22Rv1 (cell line): ENCODE measurements around the gene JCHAIN.
"Not testable (repeated sequence)": the region's sequence is repeated elsewhere in the genome, so short reads cannot be mapped to it uniquely, and the experiment has no call there.

ENCODE experiments used
- H3K27ac ChIP-seq: fragments of 450-650 bp; 2 replicates; pipeline ENCODE4 v1.5.1; 2017
- ZFX ChIP-seq: fragments of 450-650 bp; IDR thresholded peaks from 2 replicates; pipeline ENCODE4 v1.6.1; 2017; ENCODE audit warnings: antibody characterized with exemption, borderline replicate concordance
- TF ChIP-seq, protein P1 (sequence below): fragments of 450-650 bp; IDR thresholded peaks from 2 replicates; pipeline ENCODE4 v1.5.1; 2017; ENCODE audit warnings: mild to moderate bottlenecking

Gene JCHAIN

DNA sequence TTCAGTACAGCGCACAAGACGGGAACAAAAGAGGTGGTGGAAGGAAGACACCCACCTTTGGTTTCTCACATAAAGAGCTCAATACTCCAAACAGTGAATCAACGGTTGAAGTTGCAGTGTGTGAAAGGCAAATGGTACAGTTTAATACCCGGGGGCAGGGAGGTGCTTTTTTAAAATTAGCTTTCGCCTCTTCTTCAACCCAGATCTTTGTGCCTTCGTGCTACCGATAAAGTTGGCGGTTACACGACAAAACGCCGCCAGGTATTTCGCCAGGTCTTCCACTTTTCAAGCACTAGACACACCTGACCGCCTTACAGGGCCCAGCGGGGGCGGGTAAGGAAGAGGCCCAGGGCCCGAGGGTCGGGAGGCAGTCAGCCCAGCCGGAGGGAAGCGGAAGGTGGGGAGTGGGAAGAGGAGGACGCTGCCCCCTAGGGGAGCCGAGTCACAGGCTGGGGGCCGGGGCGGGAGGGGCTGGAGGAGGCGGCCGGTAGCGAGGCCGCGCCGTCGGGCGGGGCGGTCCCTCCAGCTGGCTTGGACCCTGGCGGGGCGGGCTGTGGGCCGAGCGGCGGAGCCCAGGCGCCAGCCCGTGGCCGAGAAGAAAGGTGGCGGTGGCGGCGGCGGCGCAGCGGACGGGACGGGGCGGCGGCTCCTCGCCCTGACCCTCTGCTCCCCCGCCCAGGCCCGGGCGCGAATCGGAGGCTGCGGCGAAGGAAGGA lies 38.1 kb upstream of the JCHAIN start:
- TF ChIP-seq, protein P1, sequence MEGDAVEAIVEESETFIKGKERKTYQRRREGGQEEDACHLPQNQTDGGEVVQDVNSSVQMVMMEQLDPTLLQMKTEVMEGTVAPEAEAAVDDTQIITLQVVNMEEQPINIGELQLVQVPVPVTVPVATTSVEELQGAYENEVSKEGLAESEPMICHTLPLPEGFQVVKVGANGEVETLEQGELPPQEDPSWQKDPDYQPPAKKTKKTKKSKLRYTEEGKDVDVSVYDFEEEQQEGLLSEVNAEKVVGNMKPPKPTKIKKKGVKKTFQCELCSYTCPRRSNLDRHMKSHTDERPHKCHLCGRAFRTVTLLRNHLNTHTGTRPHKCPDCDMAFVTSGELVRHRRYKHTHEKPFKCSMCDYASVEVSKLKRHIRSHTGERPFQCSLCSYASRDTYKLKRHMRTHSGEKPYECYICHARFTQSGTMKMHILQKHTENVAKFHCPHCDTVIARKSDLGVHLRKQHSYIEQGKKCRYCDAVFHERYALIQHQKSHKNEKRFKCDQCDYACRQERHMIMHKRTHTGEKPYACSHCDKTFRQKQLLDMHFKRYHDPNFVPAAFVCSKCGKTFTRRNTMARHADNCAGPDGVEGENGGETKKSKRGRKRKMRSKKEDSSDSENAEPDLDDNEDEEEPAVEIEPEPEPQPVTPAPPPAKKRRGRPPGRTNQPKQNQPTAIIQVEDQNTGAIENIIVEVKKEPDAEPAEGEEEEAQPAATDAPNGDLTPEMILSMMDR: peak; percentile 38
- no peak for TF ChIP-seq ZFX
- peak overlapping the region; percentile 90 for H3K27ac ChIP-seq

GRCh38 chr4:70703619-70704214 lies 37.4 kb upstream of the JCHAIN start:
- H3K27ac ChIP-seq: peak overlapping the region; percentile 90
- TF ChIP-seq ZFX: no peak
- TF ChIP-seq, protein P1: no peak

DNA sequence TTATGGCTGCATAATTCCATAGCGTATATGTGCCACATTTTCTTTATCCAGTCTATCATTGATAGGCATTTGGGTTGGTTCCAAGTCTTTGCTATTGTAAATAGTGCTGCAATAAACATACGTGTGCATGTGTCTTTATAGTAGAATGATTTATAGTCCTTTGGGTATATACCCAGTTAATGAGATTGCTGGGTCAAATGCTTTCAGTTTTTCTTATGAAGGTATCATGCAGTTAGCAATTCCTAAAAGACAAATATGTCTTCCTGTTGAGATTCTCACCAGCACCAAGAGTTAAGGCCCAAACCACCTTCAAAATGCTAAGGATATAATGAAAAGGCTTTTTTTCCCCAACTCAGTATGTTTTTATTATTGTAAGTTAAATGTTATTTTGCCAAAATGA lies 36.3 kb upstream of the JCHAIN start:
- H3K27ac ChIP-seq: not testable (repeated sequence)

GRCh38 chr4:70701271-70701670 lies 35.0 kb upstream of the JCHAIN start:
- no peak for TF ChIP-seq ZFX
- TF ChIP-seq, protein P1: no peak
- no peak overlapping the region for H3K27ac ChIP-seq

DNA sequence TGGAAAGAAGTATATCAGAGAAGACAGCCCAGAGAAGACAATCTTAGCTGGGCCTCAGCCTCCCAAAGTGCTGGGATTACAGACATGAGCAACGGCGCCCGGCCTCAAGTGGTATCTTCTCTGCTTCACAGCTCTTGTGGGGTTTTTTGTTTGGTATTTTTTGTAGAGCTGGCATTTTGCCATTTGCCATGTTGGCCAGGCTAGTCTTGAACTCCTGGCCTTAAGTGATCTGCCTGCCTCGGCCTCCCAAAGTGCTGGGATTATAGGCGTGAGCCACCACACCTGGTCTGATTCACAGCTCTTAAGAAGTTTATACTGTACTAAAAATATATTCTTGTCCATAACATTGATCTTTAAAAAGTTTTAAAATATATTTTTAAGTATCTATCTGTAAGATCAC lies 34.4 kb upstream of the JCHAIN start:
- TF ChIP-seq ZFX: no peak
- TF ChIP-seq, protein P1: no peak
- H3K27ac ChIP-seq: no peak overlapping the region

DNA sequence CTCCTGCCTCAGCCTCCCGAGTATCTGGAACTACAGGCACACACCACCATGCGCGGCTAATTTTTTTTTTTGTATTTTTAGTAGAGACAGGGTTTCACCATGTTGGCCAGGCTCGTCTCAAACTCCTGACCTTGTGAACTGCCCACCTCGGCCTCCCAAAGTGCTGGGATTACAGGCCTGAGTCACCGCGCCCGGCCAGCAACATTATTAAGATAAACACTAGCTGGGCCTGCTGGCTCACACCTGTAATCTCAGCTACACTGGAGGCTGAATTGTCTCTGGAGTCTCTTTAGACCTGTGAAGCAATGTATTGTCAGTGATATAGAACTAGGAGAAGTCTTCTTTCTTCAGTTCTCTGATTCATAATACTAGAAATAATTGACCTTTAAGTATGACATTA lies 32.1 kb upstream of the JCHAIN start:
- H3K27ac ChIP-seq: not testable (repeated sequence)

DNA sequence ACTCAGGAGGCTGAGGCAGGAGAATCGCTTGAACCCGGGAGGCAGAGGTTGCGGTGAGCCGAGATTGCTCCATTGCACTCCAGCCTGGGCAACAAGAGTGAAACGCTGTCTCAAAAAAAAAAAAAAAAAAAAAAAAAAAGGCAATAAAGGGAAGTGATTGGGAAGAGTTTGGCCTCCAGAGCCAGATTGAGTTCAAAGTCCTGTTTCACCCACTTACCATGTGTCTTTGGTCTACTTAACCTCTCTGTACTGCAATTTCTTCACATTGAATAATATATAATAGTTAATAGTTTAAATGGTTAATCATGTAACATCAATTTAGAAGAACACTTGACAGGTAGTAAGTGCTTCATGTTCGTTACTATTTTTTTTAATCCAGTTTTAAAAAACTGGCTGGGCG lies 28.3 kb upstream of the JCHAIN start:
- H3K27ac ChIP-seq: not testable (repeated sequence)

- no peak for TF ChIP-seq ZFX
- TF ChIP-seq, protein P1: no peak
- H3K27ac ChIP-seq: no peak overlapping the region
Measured at GRCh38 chr4:70691661-70692060, 25.4 kb upstream of the JCHAIN start.

- TF ChIP-seq, protein P1: no peak
- no peak for TF ChIP-seq ZFX
- peak overlapping the region; percentile 92 for H3K27ac ChIP-seq
Measured at GRCh38 chr4:70688795-70689231, 22.5 kb upstream of the JCHAIN start.
